HEK293 (cell line): ENCODE measurements around the gene MORC1.

Source experiments
- CTCF ChIA-PET: fragments of 350-600 bp; formaldehyde crosslinking; extraction: SDS; loops from one replicate; lab custom pipeline; 2021; ENCODE audit warnings: antibody characterized with exemption; lab: Yijun Ruan, JAX
- POLR2A ChIA-PET: fragments of 300-600 bp; formaldehyde crosslinking; extraction: SDS; loops from one replicate; lab custom pipeline; 2020; ENCODE audit warnings: antibody characterized with exemption, inconsistent platforms; lab: Yijun Ruan, JAX
- H3K27ac ChIP-seq: fragments of 200-500 bp; sonication (Bioruptor generic); 2 replicates; pipeline ENCODE4 v1.5.1; 2014; ENCODE audit warnings: low read depth, low read length, control low read depth, inconsistent platforms; ENCODE audit errors: extremely low read depth
- H3K36me3 ChIP-seq, 2 experiments: fragments of 200-500 bp in 1 of 2; sonication (Bioruptor generic) in 1 of 2; 1 replicate in 1 of 2; 2 replicates in 1 of 2; pipeline ENCODE4 v1.5.1; 2014 to 2017; ENCODE audit warnings: inconsistent platforms in 2 of 2, low read length in 2 of 2; ENCODE audit not compliant: control insufficient read depth in 2 of 2, insufficient read depth in 1 of 2
- H3K4me1 ChIP-seq: fragments of 200-500 bp; sonication (Bioruptor generic); 2 replicates; pipeline ENCODE4 v1.5.1; 2014; ENCODE audit warnings: mild to moderate bottlenecking, low read length, inconsistent platforms; ENCODE audit not compliant: control insufficient read depth, insufficient read depth
- H3K4me3 ChIP-seq: 2 replicates; pipeline ENCODE4 v1.5.1; 2011; ENCODE audit warnings: low read depth, mild to moderate bottlenecking, control low read depth, low read length, moderate library complexity
- H3K9me3 ChIP-seq: fragments of 200-500 bp; sonication (Bioruptor generic); 2 replicates; pipeline ENCODE4 v1.5.1; 2014; ENCODE audit warnings: low read depth, low read length, inconsistent platforms; ENCODE audit not compliant: control insufficient read depth, insufficient read depth
- IKZF3 ChIP-seq: fragments of 450-650 bp; IDR thresholded peaks from 2 replicates; pipeline ENCODE4 v1.5.0; 2018; ENCODE audit warnings: missing biosample characterization, mild to moderate bottlenecking, missing genetic modification characterization, moderate library complexity
- PRDM1 ChIP-seq: fragments of 450-650 bp; formaldehyde crosslinking; IDR thresholded peaks from 2 replicates; pipeline ENCODE4; 2016; ENCODE audit warnings: missing biosample characterization, missing genetic modification characterization
- TRIM28 ChIP-seq: IDR thresholded peaks from 2 replicates; pipeline ENCODE4 v1.6.1; 2011; ENCODE audit warnings: low read length, control low read depth, borderline replicate concordance
- WT1 ChIP-seq: fragments of 450-650 bp; formaldehyde crosslinking; IDR thresholded peaks from 2 replicates; pipeline ENCODE4 v1.5.1; 2016; ENCODE audit warnings: missing biosample characterization, missing genetic modification characterization
- ZNF132 ChIP-seq: fragments of 450-650 bp; formaldehyde crosslinking; IDR thresholded peaks from 2 replicates; pipeline ENCODE4 v1.5.1; 2017; ENCODE audit warnings: missing biosample characterization, missing genetic modification characterization, borderline replicate concordance
- ZNF155 ChIP-seq: fragments of 450-650 bp; formaldehyde crosslinking; IDR thresholded peaks from 2 replicates; pipeline ENCODE4 v1.5.1; 2016; ENCODE audit warnings: missing biosample characterization, missing genetic modification characterization
- ZNF211 ChIP-seq: fragments of 450-650 bp; formaldehyde crosslinking; IDR thresholded peaks from 2 replicates; pipeline ENCODE4 v1.5.1; 2016; ENCODE audit warnings: low read depth, missing biosample characterization, missing genetic modification characterization
- ZNF311 ChIP-seq: fragments of 450-650 bp; formaldehyde crosslinking; IDR thresholded peaks from 2 replicates; pipeline ENCODE4 v1.5.1; 2017; ENCODE audit warnings: missing biosample characterization, missing genetic modification characterization, borderline replicate concordance
- ZNF350 ChIP-seq: fragments of 450-650 bp; formaldehyde crosslinking; IDR thresholded peaks from 2 replicates; pipeline ENCODE4 v1.5.0; 2017; ENCODE audit warnings: missing biosample characterization, mild to moderate bottlenecking, missing genetic modification characterization
- ZNF510 ChIP-seq: fragments of 450-650 bp; formaldehyde crosslinking; IDR thresholded peaks from 2 replicates; pipeline ENCODE4 v1.5.1; 2018; ENCODE audit warnings: mild to moderate bottlenecking, missing genetic modification characterization, missing biosample characterization; ENCODE audit not compliant: insufficient replicate concordance
- ZNF518A ChIP-seq: fragments of 450-650 bp; formaldehyde crosslinking; conservative IDR thresholded peaks from 2 replicates; pipeline ENCODE4 v1.5.1; 2016; ENCODE audit warnings: low read depth, missing biosample characterization, missing genetic modification characterization
- ZNF544 ChIP-seq: fragments of 450-650 bp; formaldehyde crosslinking; IDR thresholded peaks from 2 replicates; pipeline ENCODE4 v1.5.0; 2017; ENCODE audit warnings: missing biosample characterization, missing genetic modification characterization
- ZNF707 ChIP-seq: fragments of 450-650 bp; formaldehyde crosslinking; IDR thresholded peaks from 2 replicates; pipeline ENCODE4 v1.5.1; 2016; ENCODE audit warnings: missing biosample characterization, missing genetic modification characterization
- ZSCAN23 ChIP-seq: fragments of 450-650 bp; formaldehyde crosslinking; IDR thresholded peaks from 2 replicates; pipeline ENCODE4 v1.5.1; 2016; ENCODE audit warnings: missing biosample characterization, missing genetic modification characterization
- ZXDB ChIP-seq: fragments of 450-650 bp; formaldehyde crosslinking; IDR thresholded peaks from 2 replicates; pipeline ENCODE4 v1.5.1; 2016; ENCODE audit warnings: missing biosample characterization, missing genetic modification characterization
- TF ChIP-seq, protein P1 (sequence below): fragments of 450-650 bp; formaldehyde crosslinking; IDR thresholded peaks from 2 replicates; pipeline ENCODE4 v1.5.1; 2016; ENCODE audit warnings: missing biosample characterization, missing genetic modification characterization

The MORC1 gene

DNA sequence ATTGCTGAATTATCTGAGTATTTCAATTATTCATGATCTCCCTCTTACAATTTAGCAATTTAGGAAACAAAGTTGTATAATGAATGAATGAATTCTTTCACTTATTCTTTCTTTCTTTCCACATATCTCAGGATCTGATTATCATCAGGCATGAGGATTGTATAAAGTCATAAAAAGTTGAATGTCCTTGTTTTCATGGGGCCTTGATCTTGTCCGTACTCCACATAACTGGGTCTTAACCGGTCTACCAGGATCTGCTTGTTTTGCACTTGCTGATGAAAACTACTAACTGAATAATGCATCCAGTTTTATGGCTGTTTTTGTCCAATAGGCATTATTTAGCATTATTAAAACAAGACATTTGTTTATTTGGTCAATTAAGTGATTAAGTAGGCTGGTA is 31.1 kb upstream of the MORC1 start:
- CTCF ChIA-PET, result no interaction called here

GRCh38 chr3:109143646-109144045 is 25.7 kb upstream of the MORC1 start:
- H3K9me3 ChIP-seq, result no peaks in the 10 kb centered on the region
- no peaks in the 10 kb centered on the region for H3K36me3 ChIP-seq
- ChIA-PET POLR2A (no interaction called here), CTCF (no interaction called here)
- no peak overlapping the region for H3K27ac ChIP-seq
- H3K4me1 ChIP-seq, result no peaks in the 10 kb centered on the region
- TF ChIP-seq, protein P1, sequence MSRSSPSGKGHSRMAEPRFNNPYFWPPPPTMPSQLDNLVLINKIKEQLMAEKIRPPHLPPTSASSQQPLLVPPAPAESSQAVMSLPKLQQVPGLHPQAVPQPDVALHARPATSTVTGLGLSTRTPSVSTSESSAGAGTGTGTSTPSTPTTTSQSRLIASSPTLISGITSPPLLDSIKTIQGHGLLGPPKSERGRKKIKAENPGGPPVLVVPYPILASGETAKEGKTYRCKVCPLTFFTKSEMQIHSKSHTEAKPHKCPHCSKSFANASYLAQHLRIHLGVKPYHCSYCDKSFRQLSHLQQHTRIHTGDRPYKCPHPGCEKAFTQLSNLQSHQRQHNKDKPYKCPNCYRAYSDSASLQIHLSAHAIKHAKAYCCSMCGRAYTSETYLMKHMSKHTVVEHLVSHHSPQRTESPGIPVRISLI, result no peak
- no peak for TF ChIP-seq TRIM28
- TF ChIP-seq ZNF544 (tag by site-specific recombination), result no peak
- no peak for TF ChIP-seq ZNF510
- no peak for TF ChIP-seq IKZF3 (tag by site-specific recombination)
- TF ChIP-seq WT1 (tag by site-specific recombination), result no peak
- TF ChIP-seq PRDM1 (tag by site-specific recombination), result no peak
- TF ChIP-seq ZXDB, result no peak
- no peak for TF ChIP-seq ZNF311 (tag by site-specific recombination)
- no peak overlapping the region for H3K4me3 ChIP-seq

More for the DNA sequence above, 31.1 kb upstream of the MORC1 start:
- TF ChIP-seq ZNF211 (tag by site-specific recombination) (no peak), ZNF707 (tag by site-specific recombination) (no peak)
- H3K27ac ChIP-seq, result no peak overlapping the region
- no peaks in the 10 kb centered on the region for H3K36me3 ChIP-seq
- POLR2A ChIA-PET, result no interaction called here
- H3K9me3 ChIP-seq, result no peaks in the 10 kb centered on the region
- no peak overlapping the region for H3K4me3 ChIP-seq
- no peaks in the 10 kb centered on the region for H3K4me1 ChIP-seq

DNA sequence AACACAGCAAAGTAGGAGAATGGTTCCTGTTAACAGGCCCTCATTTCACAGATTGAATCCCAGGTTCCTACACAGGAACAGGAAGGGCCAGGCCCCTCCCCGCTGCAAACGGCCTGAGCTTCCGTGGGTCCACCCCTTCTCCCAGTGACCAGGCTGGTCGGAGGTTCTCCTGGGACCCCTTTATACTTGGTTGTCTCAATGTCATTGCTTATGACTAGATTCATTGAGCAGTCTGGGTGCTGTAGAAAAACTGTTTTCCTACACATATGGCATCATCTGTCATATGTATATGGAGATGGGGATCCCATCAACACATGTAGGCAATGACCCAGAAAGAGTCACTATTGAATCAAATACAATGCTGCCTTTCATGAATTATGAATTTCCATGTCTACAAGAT is 22.4 kb upstream of the MORC1 start:
- Histone ChIP-seq H3K4me1 (no peaks in the 10 kb centered on the region), H3K9me3 (no peaks in the 10 kb centered on the region)
- ChIA-PET POLR2A (no interaction called here), CTCF (interaction anchor here (0.6 kb wide), 1 partner anchor 114 kb away, joined by 3 read pairs; no protein-coding TSS in a partner anchor)
- no peak for TF ChIP-seq ZNF518A (tag by site-specific recombination)
- TF ChIP-seq ZNF155 (tag by site-specific recombination), result no peak
- no peak for TF ChIP-seq ZNF132
- no peak for TF ChIP-seq ZSCAN23 (tag by site-specific recombination)
- TF ChIP-seq ZNF350, result no peak
- TF ChIP-seq, all 188 proteins: peak for 0
- H3K4me3 ChIP-seq, result no peak overlapping the region
- no peak overlapping the region for H3K27ac ChIP-seq
- no peaks in the 10 kb centered on the region for H3K36me3 ChIP-seq
